IMR-90 (cell line): ENCODE data around the gene PLVAP. TPM values are rescaled to one million over a fixed set of nuclear protein-coding genes. Genes with fewer than 3 reads are reported as not detected.

ENCODE experiments used
- ATAC-seq: fragments of 200-7000 bp; cut with Tn5 transposase; 2 replicates; pipeline ENCODE4 v1.9.1; 2020; ENCODE audit warnings: low read depth, mild to moderate bottlenecking, moderate library complexity
- BruUV-seq: library from RNA; stranded (reverse); fragments of 400-500 nt; replicated peaks from 2 replicates; lab custom pipeline; 2021; lab: Mats Ljungman, UMichigan
- CTCF ChIA-PET: fragments of 300-600 bp; formaldehyde crosslinking; extraction: SDS; loops from one replicate; lab custom pipeline; 2021; ENCODE audit warnings: antibody characterized with exemption; lab: Yijun Ruan, JAX
- POLR2A ChIA-PET: fragments of 300-600 bp; sonication (Branson Sonifier 250); formaldehyde crosslinking; loops from one replicate; lab custom pipeline; 2022; ENCODE audit warnings: antibody characterized with exemption; ENCODE audit not compliant: unreplicated experiment; lab: Charles Lee
- DNase-seq: peaks from one replicate; pipeline ENCODE4 v3.0.0; 2013
- H2AFZ ChIP-seq: replicated peaks from 2 replicates; pipeline ENCODE3; 2013; ENCODE audit warnings: low read length, mild to moderate bottlenecking; ENCODE audit not compliant: poor library complexity
- H2AK5ac ChIP-seq: 2 replicates; pipeline ENCODE4 v1.6.1; 2013; ENCODE audit warnings: low read depth, low read length, inconsistent platforms
- H2AK9ac ChIP-seq: replicated peaks from 2 replicates; pipeline ENCODE3; 2013; ENCODE audit warnings: mild to moderate bottlenecking, low read depth, low read length, moderate library complexity; ENCODE audit not compliant: poor library complexity
- H2BK120ac ChIP-seq: 2 replicates; pipeline ENCODE4 v1.6.1; 2013; ENCODE audit warnings: low read depth, low read length, inconsistent platforms
- H2BK15ac ChIP-seq: 3 replicates; pipeline ENCODE4 v1.6.1; 2013; ENCODE audit warnings: low read depth, low read length, inconsistent platforms
- H2BK20ac ChIP-seq: 2 replicates; pipeline ENCODE4 v1.6.1; 2013; ENCODE audit warnings: low read depth, mild to moderate bottlenecking, inconsistent platforms, low read length, moderate library complexity
- H2BK5ac ChIP-seq: 2 replicates; pipeline ENCODE4 v1.6.1; 2013; ENCODE audit warnings: mild to moderate bottlenecking, low read depth, low read length, inconsistent platforms; ENCODE audit not compliant: poor library complexity, severe bottlenecking
- H3K14ac ChIP-seq: replicated peaks from 2 replicates; pipeline ENCODE4 v1.6.1; 2013; ENCODE audit warnings: low read depth, low read length, inconsistent platforms
- H3K18ac ChIP-seq: 2 replicates; pipeline ENCODE4 v1.6.1; 2013; ENCODE audit warnings: low read depth, low read length, control low read depth
- H3K23ac ChIP-seq: 2 replicates; pipeline ENCODE4 v1.6.1; 2013; ENCODE audit warnings: low read depth, low read length, inconsistent platforms
- H3K27ac ChIP-seq: 2 replicates; pipeline ENCODE4 v1.5.1; 2013; ENCODE audit warnings: mild to moderate bottlenecking, control low read depth, low read length; ENCODE audit not compliant: insufficient read depth
- H3K27me3 ChIP-seq: 2 replicates; pipeline ENCODE4 v1.6.1; 2013; ENCODE audit warnings: low read length; ENCODE audit not compliant: control insufficient read depth, insufficient read depth
- H3K36me3 ChIP-seq: 2 replicates; pipeline ENCODE4 v1.6.1; 2013; ENCODE audit warnings: low read length, mixed read lengths; ENCODE audit not compliant: control insufficient read depth, insufficient read depth
- H3K4ac ChIP-seq: 2 replicates; pipeline ENCODE4 v1.6.1; 2013; ENCODE audit warnings: low read depth, low read length, inconsistent platforms
- H3K4me1 ChIP-seq: 2 replicates; pipeline ENCODE4 v1.6.1; 2013; ENCODE audit warnings: low read length, mixed read lengths; ENCODE audit not compliant: control insufficient read depth, insufficient read depth
- H3K4me2 ChIP-seq: 2 replicates; pipeline ENCODE4 v1.6.1; 2013; ENCODE audit warnings: low read depth, mild to moderate bottlenecking, control low read depth, low read length, moderate library complexity
- H3K4me3 ChIP-seq: 2 replicates; pipeline ENCODE4 v1.5.1; 2013; ENCODE audit warnings: low read depth, mild to moderate bottlenecking, control low read depth, low read length, moderate library complexity; ENCODE audit not compliant: insufficient read depth
- H3K56ac ChIP-seq: 2 replicates; pipeline ENCODE4 v1.6.1; 2013; ENCODE audit warnings: low read length, inconsistent platforms; ENCODE audit not compliant: insufficient read depth; ENCODE audit errors: extremely low read depth
- H3K79me1 ChIP-seq, 2 experiments: 2 replicates each; pipeline ENCODE4 v1.6.1; 2013; ENCODE audit warnings: low read length in 2 of 2, inconsistent platforms in 1 of 2, low read depth in 1 of 2
- H3K9ac ChIP-seq: 2 replicates; pipeline ENCODE4 v1.6.1; 2013; ENCODE audit warnings: low read depth, low read length, control low read depth
- H3K9me1 ChIP-seq: 2 replicates; pipeline ENCODE4 v1.6.1; 2013; ENCODE audit warnings: low read length, inconsistent platforms; ENCODE audit not compliant: insufficient read depth
- H3K9me3 ChIP-seq: 2 replicates; pipeline ENCODE4 v1.6.1; 2013; ENCODE audit warnings: low read length; ENCODE audit not compliant: control insufficient read depth, insufficient read depth
- H4K20me1 ChIP-seq: 2 replicates; pipeline ENCODE4 v1.6.1; 2013; ENCODE audit warnings: low read length, inconsistent platforms; ENCODE audit not compliant: insufficient read depth
- H4K5ac ChIP-seq: 2 replicates; pipeline ENCODE4 v1.6.1; 2013; ENCODE audit warnings: mild to moderate bottlenecking, low read depth, low read length, control low read depth
- H4K8ac ChIP-seq, 2 experiments: 2 replicates each; pipeline ENCODE4 v1.6.1; 2013; ENCODE audit warnings: low read depth in 2 of 2, low read length in 2 of 2, control low read depth in 1 of 2, inconsistent platforms in 1 of 2
- H4K91ac ChIP-seq: 2 replicates; pipeline ENCODE4 v1.6.1; 2013; ENCODE audit warnings: low read depth, low read length, inconsistent platforms; ENCODE audit not compliant: insufficient read depth
- BHLHE40 ChIP-seq: fragments of 150-350 bp; IDR thresholded peaks from 2 replicates; pipeline ENCODE4 v1.6.1; 2016; ENCODE audit warnings: mild to moderate bottlenecking, low read depth, low read length
- CHD1 ChIP-seq: IDR thresholded peaks from 2 replicates; pipeline ENCODE4 v1.6.1; 2012; ENCODE audit warnings: low read depth, low read length, improper control_type of control experiment
- FOS ChIP-seq: fragments of 150-350 bp; IDR thresholded peaks from 2 replicates; pipeline ENCODE4 v1.6.1; 2016; ENCODE audit warnings: low read depth, low read length
- MAFK ChIP-seq: IDR thresholded peaks from 2 replicates; pipeline ENCODE4 v1.6.1; 2012; ENCODE audit warnings: low read depth, low read length, improper control_type of control experiment
- MAZ ChIP-seq: IDR thresholded peaks from 2 replicates; pipeline ENCODE4 v1.6.1; 2012; ENCODE audit warnings: low read depth, mild to moderate bottlenecking, low read length, improper control_type of control experiment, moderate library complexity, borderline replicate concordance
- MXI1 ChIP-seq: IDR thresholded peaks from 2 replicates; pipeline ENCODE4 v1.6.1; 2012; ENCODE audit warnings: low read depth, mild to moderate bottlenecking, low read length, moderate library complexity, borderline replicate concordance
- NFE2L2 ChIP-seq: fragments of 150-350 bp; IDR thresholded peaks from 2 replicates; pipeline ENCODE4 v1.6.1; 2016; ENCODE audit warnings: low read depth, mild to moderate bottlenecking, low read length
- POLR2A ChIP-seq: IDR thresholded peaks from 2 replicates; pipeline ENCODE4 v1.6.1; 2012; ENCODE audit warnings: mild to moderate bottlenecking, low read depth, low read length
- RAD21 ChIP-seq: IDR thresholded peaks from 2 replicates; pipeline ENCODE4 v1.6.1; 2012; ENCODE audit warnings: low read length, improper control_type of control experiment
- RCOR1 ChIP-seq: IDR thresholded peaks from 2 replicates; pipeline ENCODE4 v1.6.1; 2012; ENCODE audit warnings: mild to moderate bottlenecking, low read length, improper control_type of control experiment; ENCODE audit not compliant: insufficient replicate concordance
- RFX5 ChIP-seq: IDR thresholded peaks from 2 replicates; pipeline ENCODE4 v1.8.0; 2012; ENCODE audit warnings: low read depth, mild to moderate bottlenecking, low read length, moderate library complexity
- SMC3 ChIP-seq: fragments of 150-350 bp; IDR thresholded peaks from 2 replicates; pipeline ENCODE4 v1.6.1; 2016; ENCODE audit warnings: low read depth, mild to moderate bottlenecking, antibody characterized with exemption, low read length, moderate library complexity
- WGBS, 2 experiments: methylation state at CpG; one replicate each; pipeline versions ENCODE4 v1.1.5 to v1.1.7; 2013; ENCODE audit warnings: missing lambda C conversion rate in 2 of 2; ENCODE audit not compliant: insufficient read length in 1 of 2; ENCODE audit errors: extremely low coverage in 2 of 2; 5-methylcytosine and 5-hydroxymethylcytosine counted together
- dilution Hi-C: fragments of 300-500 bp; cut with HindIII; formaldehyde crosslinking; loops from one replicate; pipeline ENCODE4 v1.14.3; 2018; ENCODE audit warnings: low sequenced_read_pairs; ENCODE audit not compliant: unreplicated experiment
- in situ Hi-C: fragments of 300-500 bp; cut with MboI; formaldehyde crosslinking; loops from 3 replicates; pipeline ENCODE4 v1.14.3; 2019; ENCODE audit warnings: low sequenced_read_pairs, inconsistent platforms, mixed read lengths
- intact Hi-C: fragments of 100-400 bp; cut with micrococcal nuclease; formaldehyde crosslinking; loops from 2 replicates; pipeline ENCODE4 v1.10.0; 2022
- polyA plus RNA-seq, 3 experiments: library from polyadenylated mRNA; depleted of rRNA; stranded (reverse); fragments of >200 nt; gene quantifications; 2 replicates each; pipeline ENCODE4 v1.2.3, GENCODE V29; 2012; ENCODE audit warnings: low replicate concordance in 1 of 3
- total RNA-seq: library from RNA; depleted of rRNA; stranded (reverse); fragments of >200 nt; gene quantifications from 2 replicates; pipeline ENCODE4 v1.2.3, GENCODE V29; 2012

The PLVAP gene
- total and polyA plus RNA-seq, 2 of the 4 experiments (the other 2 are of a cell fraction) = not detected

- Histone ChIP-seq H3K4me3 (peak overlapping the region; percentile 49), H4K5ac (peak overlapping the region; percentile 69), H3K9me1 (peaks cover 7% of the 10 kb centered on the region; the same call in 1 of the 2 replicates), H2BK5ac (peak overlapping the region; percentile 80), H3K14ac (peak overlapping the region; percentile 83), H4K8ac (peak overlapping the region; percentile 89 to 94), H2BK120ac (no peak overlapping the region), H3K27me3 (0 out of 2 replicates have a peak, but pooled peaks cover 1% of the 10 kb centered on the region), H3K9ac (peak overlapping the region; percentile 70), H2BK15ac (no peak overlapping the region), H3K56ac (peak overlapping the region; percentile 41; the same call in 1 of the 2 replicates), H2BK20ac (no peak overlapping the region), H2AK9ac (peak overlapping the region; percentile 75), H3K4me2 (peak overlapping the region; percentile 71), H3K4ac (peak overlapping the region; percentile 60), H3K18ac (peak overlapping the region; percentile 11; the same call in 1 of the 2 replicates), H2AFZ (peak overlapping the region; percentile 99), H3K4me1 (peaks cover 4% of the 10 kb centered on the region; the same call in 1 of the 2 replicates), H4K20me1 (no peaks in the 10 kb centered on the region), H3K9me3 (no peaks in the 10 kb centered on the region), H4K91ac (peak overlapping the region; percentile 53), H3K23ac (peak overlapping the region; percentile 30; the same call in 1 of the 2 replicates), H3K36me3 (peaks cover 5% of the 10 kb centered on the region; the same call in 1 of the 2 replicates), H2AK5ac (peak overlapping the region; percentile 65), H3K79me1 (peaks cover 5 to 12% of the 10 kb centered on the region in 2 experiments; a peak in 3 of 4 replicates), H3K27ac (peak overlapping the region; percentile 68)
- in situ Hi-C loops = no loop called here
- 24% methylated on average over 5 of the region's 8 CpGs; no CpG with 5 or more reads in 1 of the 2 experiments for WGBS, 2 experiments
- intact Hi-C loops = no loop called here
- TF ChIP-seq MAZ (no peak), MXI1 (no peak), SMC3 (no peak), CHD1 (no peak), RAD21 (no peak), RCOR1 (no peak), RFX5 (no peak), BHLHE40 (no peak), NFE2L2 (no peak), POLR2A (no peak), MAFK (no peak), FOS (no peak)
- no peak for ATAC-seq
- POLR2A ChIA-PET = interaction anchor here (0.6 kb wide), 1 partner anchor 92 kb away, joined by 15 read pairs; no protein-coding TSS in a partner anchor
- dilution Hi-C loops = no loop called here
- CTCF ChIA-PET = interaction anchor here (0.6 to 0.7 kb wide), 2 partner anchors 9 to 27 kb away, joined by 3 to 4 read pairs; no protein-coding TSS in a partner anchor
- no TSS peak for BruUV-seq
- no peak for DNase-seq
Measured at GRCh38 chr19:17419154-17419620, 42.0 kb upstream of the PLVAP start.
